Subcutaneous adipose tissue (tissue), 4 donors: ENCODE measurements around the gene NDUFA8. TPM values are rescaled to one million over a fixed set of nuclear protein-coding genes. Genes with fewer than 3 reads are reported as not detected.

Source experiments
- total RNA-seq, 4 donors: library from RNA; depleted of rRNA; stranded (reverse); fragments of >200 nt; gene quantifications; one replicate each; pipeline ENCODE4 v1.1.0, GENCODE V29; 2016
- TF ChIP-seq, protein P1 (sequence below): fragments of 450-650 bp; IDR thresholded peaks from one replicate; pipeline ENCODE4 v1.5.1; 2016; ENCODE audit warnings: low read depth, mild to moderate bottlenecking, control low read depth, antibody characterized with exemption, moderate library complexity

The NDUFA8 gene
- total RNA-seq, 4 donors from 2014 or later, result 24.5 to 53.0 (median 28.7) TPM

DNA sequence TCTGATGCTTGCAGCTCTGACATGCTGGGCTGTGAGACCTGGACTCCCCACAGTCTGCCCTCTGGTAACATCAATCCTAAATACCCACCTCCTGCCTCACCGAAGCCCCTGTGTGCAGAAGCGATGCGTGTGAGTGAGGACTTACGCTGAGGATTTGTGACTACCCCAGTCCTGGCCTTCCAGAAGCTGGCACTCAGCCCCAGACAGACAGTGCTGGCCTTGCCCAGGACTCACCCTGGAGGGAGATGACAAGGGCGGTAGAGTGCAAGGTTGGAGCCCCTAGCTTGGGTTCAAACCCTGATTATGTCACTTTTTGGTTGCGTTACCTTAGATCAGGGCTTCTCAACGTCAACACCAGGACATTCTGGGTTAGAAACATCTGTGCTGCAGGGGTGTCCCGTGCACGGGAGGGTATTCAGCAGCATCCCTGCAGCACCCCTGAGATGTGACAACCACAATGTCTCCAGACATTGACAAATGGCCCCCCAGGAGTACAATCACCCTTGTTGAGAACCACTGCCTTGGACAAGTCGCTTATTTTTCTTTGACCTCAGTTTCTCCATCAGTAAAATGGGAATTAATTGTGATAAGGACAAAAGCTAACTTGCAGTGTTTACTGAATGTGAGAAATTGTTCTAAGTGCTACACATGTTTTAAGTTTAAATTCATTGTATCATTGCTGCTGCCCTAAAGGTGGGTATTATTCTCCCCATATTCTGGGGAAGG is 43.0 kb downstream of the NDUFA8 start:
- TF ChIP-seq, protein P1, sequence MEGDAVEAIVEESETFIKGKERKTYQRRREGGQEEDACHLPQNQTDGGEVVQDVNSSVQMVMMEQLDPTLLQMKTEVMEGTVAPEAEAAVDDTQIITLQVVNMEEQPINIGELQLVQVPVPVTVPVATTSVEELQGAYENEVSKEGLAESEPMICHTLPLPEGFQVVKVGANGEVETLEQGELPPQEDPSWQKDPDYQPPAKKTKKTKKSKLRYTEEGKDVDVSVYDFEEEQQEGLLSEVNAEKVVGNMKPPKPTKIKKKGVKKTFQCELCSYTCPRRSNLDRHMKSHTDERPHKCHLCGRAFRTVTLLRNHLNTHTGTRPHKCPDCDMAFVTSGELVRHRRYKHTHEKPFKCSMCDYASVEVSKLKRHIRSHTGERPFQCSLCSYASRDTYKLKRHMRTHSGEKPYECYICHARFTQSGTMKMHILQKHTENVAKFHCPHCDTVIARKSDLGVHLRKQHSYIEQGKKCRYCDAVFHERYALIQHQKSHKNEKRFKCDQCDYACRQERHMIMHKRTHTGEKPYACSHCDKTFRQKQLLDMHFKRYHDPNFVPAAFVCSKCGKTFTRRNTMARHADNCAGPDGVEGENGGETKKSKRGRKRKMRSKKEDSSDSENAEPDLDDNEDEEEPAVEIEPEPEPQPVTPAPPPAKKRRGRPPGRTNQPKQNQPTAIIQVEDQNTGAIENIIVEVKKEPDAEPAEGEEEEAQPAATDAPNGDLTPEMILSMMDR, result no peak

DNA sequence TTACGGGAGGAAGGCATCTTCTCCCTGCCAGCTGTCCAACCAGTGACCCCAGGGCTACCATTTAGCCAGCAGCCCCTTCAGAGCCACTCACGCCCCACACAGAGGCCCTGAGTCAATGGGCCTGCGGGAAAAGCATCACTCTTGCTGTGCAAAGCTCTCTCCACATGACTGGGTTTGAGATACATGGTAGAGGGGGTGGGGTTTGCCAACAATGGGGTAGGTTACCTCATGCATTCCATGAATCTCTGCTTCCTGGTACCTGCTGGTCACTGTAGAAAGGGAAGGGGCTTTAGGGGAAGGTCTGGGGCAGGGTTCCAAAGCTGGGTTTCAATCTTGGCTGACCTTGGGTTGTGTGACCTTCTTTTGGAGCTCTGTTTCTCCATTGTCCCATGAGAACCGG is 43.5 kb downstream of the NDUFA8 start:
- TF ChIP-seq, protein P1, result no peak

DNA sequence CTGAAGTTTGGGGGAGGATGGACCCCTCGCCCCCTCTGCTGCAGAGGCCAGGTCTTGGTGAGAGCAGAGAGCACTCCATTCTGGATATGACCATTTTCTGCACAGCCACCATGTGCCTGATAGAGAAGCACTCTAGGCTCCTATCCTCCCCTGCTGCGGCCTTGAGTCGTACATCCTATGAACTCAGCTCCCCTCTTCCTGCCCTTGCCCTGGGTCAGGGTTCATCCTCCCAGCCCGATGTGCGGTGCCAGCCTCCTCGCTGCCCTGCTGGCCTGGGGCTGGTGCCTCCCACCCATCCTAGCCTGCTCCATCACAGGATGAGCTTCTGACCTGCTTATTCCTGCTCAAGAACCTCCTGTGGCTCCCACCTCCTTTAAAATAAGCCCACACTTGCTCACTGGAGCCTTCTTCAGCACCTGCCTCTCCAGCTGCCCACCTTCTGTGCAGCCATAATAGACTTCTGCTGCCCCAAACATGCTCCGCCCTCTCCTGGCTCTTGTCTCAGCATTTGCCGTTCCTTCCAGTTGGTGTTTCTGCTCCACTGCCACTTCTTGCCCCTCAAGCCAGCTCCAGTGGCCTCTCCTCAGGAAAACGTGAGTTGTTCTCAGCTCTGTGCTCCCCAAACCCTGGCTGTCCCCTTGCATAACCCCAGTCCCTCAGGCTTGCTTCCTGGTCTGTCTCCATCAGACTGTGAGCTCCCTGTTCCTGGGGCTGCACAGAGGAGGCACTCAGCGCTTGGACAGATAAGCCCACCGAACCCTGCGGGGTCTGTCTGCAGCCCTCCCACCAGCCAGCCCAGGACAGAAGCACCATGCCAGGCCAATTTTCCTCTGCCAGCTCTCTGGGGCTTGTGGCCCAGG is 44.2 kb downstream of the NDUFA8 start:
- TF ChIP-seq, protein P1, result no peak

DNA sequence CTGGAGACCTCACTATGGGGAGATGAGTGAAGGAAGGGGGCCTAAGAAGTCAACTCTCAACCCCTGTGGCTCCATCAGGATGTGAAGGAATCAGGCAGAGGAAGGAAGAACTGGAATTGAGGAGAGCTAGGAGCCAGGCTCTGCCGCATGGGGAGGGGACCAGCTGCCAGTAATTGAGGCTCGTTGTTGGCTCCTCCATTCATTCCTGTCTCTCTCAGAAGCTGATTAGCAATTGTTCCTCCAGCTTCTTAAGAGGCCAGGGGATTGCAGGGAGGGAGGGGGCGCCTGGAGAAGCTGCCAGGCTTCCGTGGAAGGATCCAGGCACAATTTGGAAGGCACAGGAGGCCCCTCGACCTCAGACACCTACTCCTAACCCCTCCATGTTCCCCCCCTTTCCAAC is 46.0 kb downstream of the NDUFA8 start:
- TF ChIP-seq, protein P1, result no peak

DNA sequence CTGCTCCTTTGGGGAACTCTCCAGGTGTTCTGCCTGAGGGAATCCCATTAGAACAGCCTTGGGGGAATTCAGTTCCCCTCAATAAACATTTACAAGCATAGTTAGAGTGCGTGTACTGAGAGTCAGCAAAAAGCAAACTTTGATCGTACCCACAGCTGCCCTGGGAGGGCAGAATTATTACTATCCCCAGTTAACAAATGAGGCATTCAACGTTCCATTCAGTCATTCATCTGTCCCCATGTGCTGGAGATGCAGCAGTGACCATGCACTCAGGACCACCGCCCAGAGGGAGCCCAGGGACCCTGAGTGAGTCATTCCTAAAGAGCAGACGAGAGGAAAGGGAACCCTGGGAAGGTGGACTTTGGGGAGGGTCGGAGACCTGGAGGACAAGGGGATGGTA is 47.3 kb downstream of the NDUFA8 start:
- TF ChIP-seq, protein P1, result no peak

DNA sequence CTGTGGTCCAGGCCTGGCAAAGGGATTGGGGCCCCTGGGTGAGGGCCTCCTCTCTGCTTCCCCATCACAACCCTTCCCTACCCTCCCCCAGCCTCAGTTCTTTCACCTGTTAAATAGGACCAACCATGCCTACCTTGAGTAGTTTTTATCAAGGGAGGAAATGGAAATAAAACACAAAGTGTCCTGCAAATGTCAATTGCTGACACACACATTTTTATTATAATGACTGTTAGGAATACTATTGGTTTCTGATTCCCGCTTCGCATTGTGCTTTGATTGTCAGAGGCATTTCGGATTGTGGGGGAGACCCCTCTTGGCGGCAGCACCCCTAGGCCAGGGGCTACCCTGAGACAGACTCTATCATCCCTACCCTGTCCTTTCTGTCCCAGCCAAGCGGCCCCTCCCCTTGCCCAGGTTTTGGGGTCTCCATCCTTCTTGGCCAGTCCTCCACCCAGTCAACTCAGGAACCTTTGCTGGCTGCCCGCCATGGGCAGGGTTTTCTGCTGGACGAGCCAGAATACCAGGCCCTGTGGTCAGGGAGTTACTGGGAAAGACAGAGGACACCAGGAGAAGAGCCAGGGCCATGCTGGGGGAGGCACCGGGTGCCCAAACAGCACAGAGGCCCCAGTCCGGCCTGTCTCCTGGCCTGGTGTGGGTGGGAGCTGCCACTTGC is 48.0 kb downstream of the NDUFA8 start:
- TF ChIP-seq, protein P1, result no peak
